OCI-LY3 (cell line): Measurements from ENCODE around the gene ARHGDIA.

Source experiments
- CTCF ChIP-seq: fragments of 200-600, 300-600 bp; sonication (generic); IDR thresholded peaks from 2 replicates; pipeline ENCODE4 v1.5.1; 2014; ENCODE audit warnings: antibody characterized with exemption, low read length, low read depth
- EZH2phosphoT487 ChIP-seq: fragments of 200-600 bp; shearing (Covaris generic); IDR thresholded peaks from 2 replicates; pipeline ENCODE4 v1.6.1; 2018; ENCODE audit warnings: antibody characterized with exemption, mixed run types, low read depth

GRCh38 chr17:81911969-81912368 lies 40.8 kb upstream of the ARHGDIA start:
- TF ChIP-seq CTCF (no peak), EZH2phosphoT487 (no peak)
